ENCODE results near the gene ENTPD8.

ENTPD8 gene

DNA sequence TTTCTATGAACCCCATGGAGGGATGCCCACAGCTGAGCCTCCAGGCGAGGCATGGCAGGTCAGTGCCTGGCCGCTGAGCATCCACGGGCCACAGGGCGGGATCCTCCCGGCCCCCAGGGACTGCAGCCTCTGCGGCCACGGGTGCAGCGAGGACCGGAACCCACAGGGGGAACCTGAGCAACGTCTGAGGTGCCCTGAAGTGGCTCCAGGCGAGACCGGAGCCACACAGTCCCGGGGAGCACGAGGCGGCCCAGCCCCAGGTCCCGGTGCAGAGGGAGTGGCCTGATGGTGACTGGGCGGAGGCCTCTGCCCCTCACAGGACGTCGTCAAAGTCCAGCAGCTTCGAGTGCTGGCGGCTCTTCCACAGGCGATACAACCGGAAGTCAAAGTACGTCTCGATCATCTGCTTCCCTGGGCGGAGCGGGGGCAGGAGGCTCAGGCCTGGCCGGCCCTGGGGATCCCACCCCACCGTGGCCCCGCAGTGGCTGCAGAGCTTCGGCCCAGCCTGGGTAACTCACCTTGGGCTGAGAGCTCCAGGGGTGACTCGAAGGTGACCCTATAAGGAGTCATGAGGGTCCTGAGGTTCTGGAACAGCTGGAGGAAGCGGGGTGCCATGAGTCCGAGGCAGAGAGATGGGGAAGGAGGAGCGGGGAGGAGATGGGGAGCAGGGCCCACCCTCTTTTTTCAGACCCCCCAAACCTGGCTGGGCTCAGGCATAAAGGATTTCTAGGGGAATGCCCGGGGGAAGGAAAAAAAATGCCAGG is 8.1 kb upstream of the ENTPD8 start:
- peaks cover 15% of the 10 kb centered on the region for H3K36me3 ChIP-seq (replicated peaks; ENCODE audit: low read depth, low read length)
- H3K9me3 ChIP-seq (ENCODE audit: insufficient read depth, low read length), result no peaks in the 10 kb centered on the region
- H3K79me2 ChIP-seq (ENCODE audit: low read length), result no peaks in the 10 kb centered on the region
- H3K27me3 ChIP-seq (ENCODE audit: low read depth, low read length), result no peaks in the 10 kb centered on the region
- no peak overlapping the region for H2AFZ ChIP-seq (ENCODE audit: low read depth, low read length)
- TF ChIP-seq, protein P1, sequence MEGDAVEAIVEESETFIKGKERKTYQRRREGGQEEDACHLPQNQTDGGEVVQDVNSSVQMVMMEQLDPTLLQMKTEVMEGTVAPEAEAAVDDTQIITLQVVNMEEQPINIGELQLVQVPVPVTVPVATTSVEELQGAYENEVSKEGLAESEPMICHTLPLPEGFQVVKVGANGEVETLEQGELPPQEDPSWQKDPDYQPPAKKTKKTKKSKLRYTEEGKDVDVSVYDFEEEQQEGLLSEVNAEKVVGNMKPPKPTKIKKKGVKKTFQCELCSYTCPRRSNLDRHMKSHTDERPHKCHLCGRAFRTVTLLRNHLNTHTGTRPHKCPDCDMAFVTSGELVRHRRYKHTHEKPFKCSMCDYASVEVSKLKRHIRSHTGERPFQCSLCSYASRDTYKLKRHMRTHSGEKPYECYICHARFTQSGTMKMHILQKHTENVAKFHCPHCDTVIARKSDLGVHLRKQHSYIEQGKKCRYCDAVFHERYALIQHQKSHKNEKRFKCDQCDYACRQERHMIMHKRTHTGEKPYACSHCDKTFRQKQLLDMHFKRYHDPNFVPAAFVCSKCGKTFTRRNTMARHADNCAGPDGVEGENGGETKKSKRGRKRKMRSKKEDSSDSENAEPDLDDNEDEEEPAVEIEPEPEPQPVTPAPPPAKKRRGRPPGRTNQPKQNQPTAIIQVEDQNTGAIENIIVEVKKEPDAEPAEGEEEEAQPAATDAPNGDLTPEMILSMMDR (IDR thresholded peaks at IDR 0.05; ENCODE audit: low read depth, low read length), result no peak
- no peak for TF ChIP-seq EZH2phosphoT487 (IDR thresholded peaks at IDR 0.05; ENCODE audit: low read depth)
- H3K27ac ChIP-seq (ENCODE audit: low read length), result no peak overlapping the region
- H3K4me1 ChIP-seq (ENCODE audit: low read length), result peaks cover 24% of the 10 kb centered on the region
- H3K9ac ChIP-seq (ENCODE audit: low read length), result no peak overlapping the region
- no peak overlapping the region for H3K4me3 ChIP-seq (ENCODE audit: low read length)
- H3K4me2 ChIP-seq (ENCODE audit: low read length), result no peak overlapping the region
- H4K20me1 ChIP-seq (ENCODE audit: insufficient read depth, low read length), result peaks cover 6% of the 10 kb centered on the region; the same call in 1 of the 2 replicates

DNA sequence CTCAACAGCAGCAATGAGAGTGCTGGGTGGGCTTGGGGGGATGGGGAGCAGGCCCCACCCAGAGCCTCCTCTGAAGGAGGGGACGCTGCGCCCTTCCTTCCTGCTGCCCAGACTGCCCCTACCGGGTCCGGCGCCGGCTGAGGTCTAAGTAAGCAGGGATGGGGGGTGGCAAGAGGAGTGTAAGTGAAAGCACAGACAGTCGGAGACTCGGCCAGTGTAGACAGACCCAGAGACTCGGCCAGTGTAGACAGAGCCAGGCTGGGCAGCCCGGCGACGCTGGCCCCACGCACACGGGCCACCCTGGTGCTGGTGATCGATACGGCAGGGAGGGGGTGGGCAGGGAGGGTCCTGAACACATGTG is 7.4 kb upstream of the ENTPD8 start:
- Histone ChIP-seq H3K27ac (ENCODE audit: low read length) (no peak overlapping the region), H4K20me1 (ENCODE audit: insufficient read depth, low read length) (peaks cover 4% of the 10 kb centered on the region; the same call in 1 of the 2 replicates), H3K4me3 (ENCODE audit: low read length) (no peak overlapping the region), H3K9me3 (ENCODE audit: insufficient read depth, low read length) (no peaks in the 10 kb centered on the region), H3K9ac (ENCODE audit: low read length) (no peak overlapping the region), H3K36me3 (replicated peaks; ENCODE audit: low read depth, low read length) (peaks cover 12% of the 10 kb centered on the region), H3K4me2 (ENCODE audit: low read length) (no peak overlapping the region), H2AFZ (ENCODE audit: low read depth, low read length) (no peak overlapping the region), H3K4me1 (ENCODE audit: low read length) (peaks cover 24% of the 10 kb centered on the region), H3K79me2 (ENCODE audit: low read length) (no peaks in the 10 kb centered on the region), H3K27me3 (ENCODE audit: low read depth, low read length) (no peaks in the 10 kb centered on the region)
- TF ChIP-seq EZH2phosphoT487 (IDR thresholded peaks at IDR 0.05; ENCODE audit: low read depth), result no peak
- TF ChIP-seq, protein P1 (IDR thresholded peaks at IDR 0.05; ENCODE audit: low read depth, low read length), result no peak

DNA sequence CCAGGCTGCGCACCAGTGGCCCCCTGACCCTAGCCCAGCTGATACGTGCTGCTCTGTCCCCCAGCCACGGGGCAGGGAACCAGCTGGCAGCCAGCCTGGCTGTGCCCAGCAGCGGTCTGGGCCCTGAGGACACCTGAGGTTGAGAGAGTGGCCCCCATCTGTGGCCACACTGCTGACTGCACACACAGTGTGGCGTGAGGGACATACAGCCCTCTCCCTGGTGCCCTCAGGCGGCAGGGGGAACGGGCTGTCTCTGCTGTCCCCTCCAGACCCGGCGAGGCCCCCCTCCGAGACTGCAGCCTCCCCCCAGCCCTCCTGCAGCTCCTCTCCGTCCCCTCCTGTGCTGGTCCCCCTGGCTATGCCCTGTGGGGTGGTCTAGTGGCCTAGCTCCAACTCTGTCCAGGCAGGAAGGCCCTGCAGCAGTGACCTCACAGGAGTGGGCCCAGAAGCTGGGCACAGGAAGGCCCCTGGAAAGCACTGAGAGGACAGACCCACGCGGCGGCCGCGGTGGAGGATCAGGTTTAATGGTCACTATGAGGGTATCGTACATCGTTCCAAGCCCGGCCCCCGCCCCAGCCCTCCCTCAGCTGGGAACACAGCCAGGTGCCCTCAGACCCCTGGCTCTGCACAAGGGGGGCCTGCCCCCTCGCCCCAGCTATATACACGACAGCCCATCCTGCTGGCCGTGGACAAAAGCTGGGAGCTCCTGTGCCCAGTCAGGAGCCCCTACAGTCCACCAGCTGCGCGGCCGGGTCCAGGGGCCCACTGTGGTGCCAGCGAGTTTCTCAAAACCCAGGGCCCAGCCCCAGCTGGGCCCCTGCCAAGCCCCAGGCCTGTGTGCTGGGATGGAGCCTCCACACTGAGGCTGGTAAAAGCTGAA is 6.8 kb upstream of the ENTPD8 start:
- no peak for TF ChIP-seq EZH2phosphoT487 (IDR thresholded peaks at IDR 0.05; ENCODE audit: low read depth)
- TF ChIP-seq, protein P1 (IDR thresholded peaks at IDR 0.05; ENCODE audit: low read depth, low read length), result no peak
- no peak overlapping the region for H3K4me3 ChIP-seq (ENCODE audit: low read length)
- H4K20me1 ChIP-seq (ENCODE audit: insufficient read depth, low read length), result 0 out of 2 replicates have a peak, but pooled peaks cover 3% of the 10 kb centered on the region
- no peaks in the 10 kb centered on the region for H3K27me3 ChIP-seq (ENCODE audit: low read depth, low read length)
- H2AFZ ChIP-seq (ENCODE audit: low read depth, low read length), result no peak overlapping the region
- no peak overlapping the region for H3K4me2 ChIP-seq (ENCODE audit: low read length)
- peaks cover 7% of the 10 kb centered on the region for H3K36me3 ChIP-seq (replicated peaks; ENCODE audit: low read depth, low read length)
- no peaks in the 10 kb centered on the region for H3K79me2 ChIP-seq (ENCODE audit: low read length)
- no peak overlapping the region for H3K27ac ChIP-seq (ENCODE audit: low read length)
- H3K9ac ChIP-seq (ENCODE audit: low read length), result no peak overlapping the region
- H3K4me1 ChIP-seq (ENCODE audit: low read length), result peaks cover 24% of the 10 kb centered on the region
- H3K9me3 ChIP-seq (ENCODE audit: insufficient read depth, low read length), result no peaks in the 10 kb centered on the region

DNA sequence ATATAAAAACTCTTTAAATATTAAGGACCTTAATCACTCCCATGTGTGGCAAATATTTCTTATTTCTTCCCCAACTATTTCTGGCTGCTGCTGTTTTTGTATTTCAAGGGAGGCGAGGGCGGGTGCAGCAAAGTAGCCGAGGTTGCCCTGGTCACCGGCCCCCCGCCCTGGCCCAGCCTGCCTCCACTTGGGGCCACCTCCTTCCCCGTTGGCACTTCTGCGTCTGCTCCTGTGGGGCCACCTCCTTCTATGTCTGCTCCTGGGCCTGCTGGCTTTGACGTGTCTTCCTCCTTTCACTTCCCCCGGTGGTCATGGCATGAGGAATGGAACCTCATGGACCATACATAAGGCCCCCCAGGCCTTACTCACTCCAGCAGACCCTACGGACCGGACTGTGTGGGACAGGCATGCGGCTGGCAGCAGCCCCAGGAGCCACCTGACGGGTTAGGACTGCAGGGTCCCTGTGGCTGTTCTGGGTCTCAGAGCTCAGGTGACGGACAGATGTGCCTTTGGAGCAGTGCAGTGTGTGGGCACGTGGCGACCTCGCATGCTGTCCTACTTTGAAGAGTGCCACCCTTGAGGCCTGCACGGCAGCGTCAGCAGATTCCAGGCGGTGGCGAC is 5.8 kb upstream of the ENTPD8 start:
- TF ChIP-seq, protein P1 (IDR thresholded peaks at IDR 0.05; ENCODE audit: low read depth, low read length), result no peak
- no peak for TF ChIP-seq EZH2phosphoT487 (IDR thresholded peaks at IDR 0.05; ENCODE audit: low read depth)
- Histone ChIP-seq H2AFZ (ENCODE audit: low read depth, low read length) (no peak overlapping the region), H3K9ac (ENCODE audit: low read length) (no peak overlapping the region), H3K4me3 (ENCODE audit: low read length) (no peak overlapping the region), H3K9me3 (ENCODE audit: insufficient read depth, low read length) (no peaks in the 10 kb centered on the region), H3K4me2 (ENCODE audit: low read length) (no peak overlapping the region), H4K20me1 (ENCODE audit: insufficient read depth, low read length) (no peaks in the 10 kb centered on the region), H3K79me2 (ENCODE audit: low read length) (no peaks in the 10 kb centered on the region), H3K27me3 (ENCODE audit: low read depth, low read length) (no peaks in the 10 kb centered on the region), H3K4me1 (ENCODE audit: low read length) (peaks cover 24% of the 10 kb centered on the region), H3K36me3 (replicated peaks; ENCODE audit: low read depth, low read length) (no peaks in the 10 kb centered on the region), H3K27ac (ENCODE audit: low read length) (no peak overlapping the region)
